Neural cell (in vitro differentiated cells): ENCODE data around the gene OSBPL8. TPM values are rescaled to one million over a fixed set of nuclear protein-coding genes. Genes with fewer than 3 reads are reported as not detected.

Experiments
- H2AFZ ChIP-seq: fragments of 200-600, 300-800 bp; sonication (generic), shearing (Covaris generic); 2 replicates; pipeline ENCODE4 v1.6.0; 2014; ENCODE audit warnings: low read depth, mild to moderate bottlenecking, antibody characterized with exemption, low read length, moderate library complexity
- H3F3A ChIP-seq: fragments of 200-600 bp; shearing (Covaris generic); 2 replicates; pipeline ENCODE4 v1.6.1; 2016; ENCODE audit warnings: mild to moderate bottlenecking, moderate library complexity, mixed read lengths, antibody characterized with exemption, low read length; ENCODE audit not compliant: insufficient read depth, poor library complexity, severe bottlenecking
- H3K27ac ChIP-seq: fragments of 200-600, 300-800 bp; sonication (generic), shearing (Covaris generic); 2 replicates; pipeline ENCODE4 v1.5.1; 2014; ENCODE audit warnings: mild to moderate bottlenecking, low read length, moderate library complexity
- H3K27me3 ChIP-seq: fragments of 300-800, 200-600 bp; sonication (generic), shearing (Covaris generic); 2 replicates; pipeline ENCODE4 v1.6.0; 2014; ENCODE audit warnings: mild to moderate bottlenecking, low read depth, low read length, moderate library complexity; ENCODE audit not compliant: insufficient read depth
- H3K36me3 ChIP-seq: fragments of 300-800, 200-600 bp; sonication (generic), shearing (Covaris generic); 2 replicates; pipeline ENCODE4 v1.5.1; 2014; ENCODE audit warnings: mild to moderate bottlenecking, antibody characterized with exemption, low read length, moderate library complexity; ENCODE audit not compliant: insufficient read depth
- H3K4me2 ChIP-seq: fragments of 300-800, 200-600 bp; sonication (generic), shearing (Covaris generic); 2 replicates; pipeline ENCODE4 v1.6.0; 2014; ENCODE audit warnings: mild to moderate bottlenecking, low read length
- H3K4me3 ChIP-seq: fragments of 300-800, 200-600 bp; sonication (generic), shearing (Covaris generic); 2 replicates; pipeline ENCODE4 v1.5.1; 2014; ENCODE audit warnings: mild to moderate bottlenecking, low read length, moderate library complexity
- H3K79me2 ChIP-seq: fragments of 200-600 bp; shearing (Covaris generic); replicated peaks from 2 replicates; pipeline ENCODE4 v1.6.0; 2014; ENCODE audit warnings: mild to moderate bottlenecking, low read length, moderate library complexity; ENCODE audit not compliant: insufficient read depth
- H3K9ac ChIP-seq: fragments of 300-800, 200-600 bp; sonication (generic), shearing (Covaris generic); 2 replicates; pipeline ENCODE4 v1.6.1; 2016; ENCODE audit warnings: mild to moderate bottlenecking, low read length, mixed read lengths
- H3K9me2 ChIP-seq: fragments of 200-600 bp; shearing (Covaris generic); 2 replicates; pipeline ENCODE4 v1.6.1; 2016; ENCODE audit warnings: mild to moderate bottlenecking, low read length, mixed read lengths; ENCODE audit not compliant: insufficient read depth
- H3K9me3 ChIP-seq: fragments of 200-600, 300-800 bp; sonication (generic), shearing (Covaris generic); 2 replicates; pipeline ENCODE4 v1.6.1; 2016; ENCODE audit warnings: mild to moderate bottlenecking, mixed run types, low read length, moderate library complexity, mixed read lengths
- H4K20me1 ChIP-seq: fragments of 200-600 bp; shearing (Covaris generic); 2 replicates; pipeline ENCODE4 v1.6.1; 2016; ENCODE audit warnings: mild to moderate bottlenecking, mixed run types; ENCODE audit not compliant: insufficient read depth
- CTCF ChIP-seq: fragments of 450-650 bp; IDR thresholded peaks from 2 replicates; pipeline ENCODE4 v1.5.1; 2014; ENCODE audit warnings: antibody characterized with exemption, mild to moderate bottlenecking, moderate library complexity; ENCODE audit not compliant: poor library complexity, severe bottlenecking
- EP300 ChIP-seq: fragments of 450-650 bp; conservative IDR thresholded peaks from 2 replicates; pipeline ENCODE4 v1.6.1; 2014; ENCODE audit warnings: antibody characterized with exemption, mild to moderate bottlenecking, moderate library complexity; ENCODE audit not compliant: poor library complexity, severe bottlenecking
- EZH2 ChIP-seq: fragments of 200-600, 300-800 bp; shearing (Covaris generic), sonication (generic); IDR thresholded peaks from 2 replicates; pipeline ENCODE4 v1.6.1; 2014; ENCODE audit warnings: antibody characterized with exemption, low read length, borderline replicate concordance, mild to moderate bottlenecking; ENCODE audit not compliant: insufficient read depth, poor library complexity, severe bottlenecking
- MXI1 ChIP-seq: fragments of 450-650 bp; conservative IDR thresholded peaks from 2 replicates; pipeline ENCODE4 v1.6.1; 2014; ENCODE audit warnings: antibody characterized with exemption, mild to moderate bottlenecking; ENCODE audit not compliant: poor library complexity, severe bottlenecking
- POLR2AphosphoS5 ChIP-seq: IDR thresholded peaks from 2 replicates; pipeline ENCODE4 v1.6.1; 2012
- RAD21 ChIP-seq: fragments of 450-650 bp; conservative IDR thresholded peaks from 2 replicates; pipeline ENCODE4 v1.6.1; 2014; ENCODE audit warnings: antibody characterized with exemption, mild to moderate bottlenecking, moderate library complexity
- REST ChIP-seq: IDR thresholded peaks from 2 replicates; pipeline ENCODE4 v1.6.1; 2012; ENCODE audit warnings: borderline replicate concordance
- SMC3 ChIP-seq: fragments of 450-650 bp; conservative IDR thresholded peaks from 2 replicates; pipeline ENCODE4 v1.6.1; 2014; ENCODE audit warnings: antibody characterized with exemption, mild to moderate bottlenecking, moderate library complexity; ENCODE audit not compliant: poor library complexity
- TAF1 ChIP-seq: IDR thresholded peaks from 2 replicates; pipeline ENCODE4 v1.6.1; 2012; ENCODE audit warnings: low read depth
- polyA plus RNA-seq: library from polyadenylated mRNA; depleted of rRNA; stranded (reverse); fragments of >200 nt; gene quantifications from 2 replicates; pipeline ENCODE4 v1.2.3, GENCODE V29; 2014

The OSBPL8 gene
- polyA plus RNA-seq, 1 donor from 2014 or later = 126 TPM

- Histone ChIP-seq H3K9me3 (no peaks in the 10 kb centered on the region), H3K36me3 (no peaks in the 10 kb centered on the region), H3K9ac (no peak overlapping the region), H4K20me1 (no peaks in the 10 kb centered on the region), H2AFZ (no peak overlapping the region), H3K9me2 (no peaks in the 10 kb centered on the region), H3K79me2 (peaks cover 70% of the 10 kb centered on the region), H3K4me3 (peak overlapping the region; percentile 86), H3K4me2 (no peak overlapping the region), H3F3A (no peaks in the 10 kb centered on the region), H3K27me3 (no peaks in the 10 kb centered on the region), H3K27ac (no peak overlapping the region)
- TF ChIP-seq EP300 = no peak
Measured at GRCh38 chr12:76555797-76556196, 3.8 kb downstream of the OSBPL8 start.

GRCh38 chr12:76555231-76555767 is 4.3 kb downstream of the OSBPL8 start:
- TF ChIP-seq MXI1 (no peak), SMC3 (no peak), EP300 (no peak), CTCF (no peak), RAD21 (no peak), EZH2 (no peak), POLR2AphosphoS5 (no peak), REST (no peak), TAF1 (no peak)
- H2AFZ ChIP-seq = no peak overlapping the region
- no peaks in the 10 kb centered on the region for H4K20me1 ChIP-seq
- no peak overlapping the region for H3K4me2 ChIP-seq
- H3K9ac ChIP-seq = no peak overlapping the region
- H3K36me3 ChIP-seq = no peaks in the 10 kb centered on the region
- no peaks in the 10 kb centered on the region for H3F3A ChIP-seq
- H3K4me3 ChIP-seq = no peak overlapping the region
- H3K27me3 ChIP-seq = no peaks in the 10 kb centered on the region
- H3K9me3 ChIP-seq = no peaks in the 10 kb centered on the region
- peaks cover 75% of the 10 kb centered on the region for H3K79me2 ChIP-seq
- no peaks in the 10 kb centered on the region for H3K9me2 ChIP-seq
- H3K27ac ChIP-seq = no peak overlapping the region
